Measurements from ENCODE around the gene TMEM62. TPM values are rescaled to one million over a fixed set of nuclear protein-coding genes. Genes with fewer than 3 reads are reported as not detected.

The TMEM62 gene
- total and polyA plus RNA-seq, 2 experiments from 2014 or later, result 6.5 to 11.2 TPM

- 84 to 86% methylated on average over 35 to 50 of the region's 57 CpGs for WGBS, 2 experiments (ENCODE audit: low coverage in 1 of 2, low lambda C conversion rate in 2 of 2, missing lambda C conversion rate in 2 of 2)
These were observed 93.3 kb downstream of the TMEM62 start for GRCh38 chr15:43226436-43227305.

DNA sequence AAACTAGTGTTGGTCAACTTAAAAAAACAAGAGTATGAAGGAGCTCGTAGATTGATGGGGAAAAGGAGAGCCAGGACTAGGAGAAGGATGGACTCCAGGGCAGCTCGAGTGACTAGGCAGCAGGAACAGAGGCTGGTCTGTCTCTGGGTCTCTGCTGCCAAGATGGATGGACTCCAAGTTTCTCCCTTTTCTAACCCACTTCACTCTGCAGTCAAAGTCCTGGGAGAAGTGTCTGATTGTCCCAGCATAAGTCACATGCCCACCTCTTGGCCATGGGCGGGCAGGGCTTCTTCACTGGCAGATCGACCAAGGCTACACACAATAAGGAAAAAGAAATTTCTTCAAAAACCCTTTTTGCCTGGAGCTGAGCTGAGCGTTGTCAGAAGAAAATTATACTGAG is 96.6 kb downstream of the TMEM62 start:
- in situ Hi-C loops (cut with MboI), result no loop called here
- 30 to 31% methylated on average over 5 of the region's 5 CpGs for WGBS, 2 experiments (ENCODE audit: low coverage in 1 of 2, low lambda C conversion rate in 2 of 2, missing lambda C conversion rate in 2 of 2)
- Histone ChIP-seq H3K36me3 (ENCODE audit: low read depth) (no peaks in the 10 kb centered on the region), H3K4me3 (no peak overlapping the region), H3K9ac (no peak overlapping the region), H3F3A (ENCODE audit: insufficient read depth) (no peaks in the 10 kb centered on the region), H3K4me1 (ENCODE audit: insufficient read depth) (peaks cover 4% of the 10 kb centered on the region; the same call in 1 of the 2 replicates), H3K27ac (no peak overlapping the region), H3K27me3 (replicated peaks; ENCODE audit: insufficient read depth) (peaks cover 14% of the 10 kb centered on the region), H3K79me2 (ENCODE audit: insufficient read depth) (no peaks in the 10 kb centered on the region), H3K9me2 (ENCODE audit: insufficient read depth) (no peaks in the 10 kb centered on the region), H2AFZ (no peak overlapping the region), H4K20me1 (ENCODE audit: insufficient read depth) (no peaks in the 10 kb centered on the region), H3K9me3 (ENCODE audit: low read depth) (no peaks in the 10 kb centered on the region), H3K4me2 (ENCODE audit: unreplicated experiment) (no peak overlapping the region)
- no peak for DNase-seq
- no peak for TF ChIP-seq EZH2phosphoT487 (IDR thresholded peaks at IDR 0.05; ENCODE audit: insufficient read depth, low read depth)
- TF ChIP-seq EZH2 (IDR thresholded peaks at IDR 0.05; ENCODE audit: insufficient read depth, poor library complexity, severe bottlenecking), result no peak

More at GRCh38 chr15:43226436-43227305, 93.3 kb downstream of the TMEM62 start:
- H3K27me3 ChIP-seq (replicated peaks; ENCODE audit: insufficient read depth), result peaks cover 4% of the 10 kb centered on the region; the same call in 1 of the 2 replicates
- H4K20me1 ChIP-seq (ENCODE audit: insufficient read depth), result no peaks in the 10 kb centered on the region
- no peak for TF ChIP-seq EZH2 (IDR thresholded peaks at IDR 0.05; ENCODE audit: insufficient read depth, poor library complexity, severe bottlenecking)
- no peak for TF ChIP-seq EZH2phosphoT487 (IDR thresholded peaks at IDR 0.05; ENCODE audit: insufficient read depth, low read depth)
- no peak overlapping the region for H3K27ac ChIP-seq
- H3K9me2 ChIP-seq (ENCODE audit: insufficient read depth), result no peaks in the 10 kb centered on the region
- DNase-seq, result no peak
- H2AFZ ChIP-seq, result no peak overlapping the region
- no peak overlapping the region for H3K4me2 ChIP-seq (ENCODE audit: unreplicated experiment)
- H3K9ac ChIP-seq, result no peak overlapping the region
- no peaks in the 10 kb centered on the region for H3F3A ChIP-seq (ENCODE audit: insufficient read depth)
- H3K4me3 ChIP-seq, result no peak overlapping the region
- no peaks in the 10 kb centered on the region for H3K9me3 ChIP-seq (ENCODE audit: low read depth)
- peaks cover 4% of the 10 kb centered on the region; the same call in 1 of the 2 replicates for H3K4me1 ChIP-seq (ENCODE audit: insufficient read depth)
- H3K79me2 ChIP-seq (ENCODE audit: insufficient read depth), result no peaks in the 10 kb centered on the region
- H3K36me3 ChIP-seq (ENCODE audit: low read depth), result no peaks in the 10 kb centered on the region
- in situ Hi-C loops (cut with MboI), result no loop called here

DNA sequence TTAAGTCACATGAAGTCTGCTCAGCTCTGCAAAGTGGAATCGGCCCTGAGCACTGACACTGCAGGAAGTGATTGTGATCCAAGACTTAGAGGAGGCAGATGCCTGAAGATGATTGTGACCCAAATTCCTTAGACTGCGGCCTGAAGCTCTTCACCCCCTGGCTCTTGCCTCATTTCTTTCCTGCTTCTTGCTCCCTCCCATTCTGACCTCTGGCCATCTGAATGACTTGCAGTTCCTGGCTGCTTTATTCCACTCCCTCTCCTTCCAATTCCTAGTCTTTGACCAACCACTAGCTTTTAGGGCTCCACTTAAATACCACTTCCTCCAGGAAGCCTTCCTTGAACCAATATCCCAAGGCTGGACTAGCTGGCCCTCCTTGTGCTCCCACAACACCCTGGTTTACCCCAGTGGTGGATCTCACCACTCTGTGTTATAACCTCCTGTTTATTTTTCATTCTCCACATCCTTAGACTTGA is 97.3 kb downstream of the TMEM62 start:
- H2AFZ ChIP-seq, result no peak overlapping the region
- H3K9ac ChIP-seq, result no peak overlapping the region
- H3K4me1 ChIP-seq (ENCODE audit: insufficient read depth), result peaks cover 4% of the 10 kb centered on the region; the same call in 1 of the 2 replicates
- H4K20me1 ChIP-seq (ENCODE audit: insufficient read depth), result no peaks in the 10 kb centered on the region
- peaks cover 18% of the 10 kb centered on the region for H3K27me3 ChIP-seq (replicated peaks; ENCODE audit: insufficient read depth)
- H3K27ac ChIP-seq, result peak overlapping the region; percentile 34
- no peak overlapping the region for H3K4me3 ChIP-seq
- H3K9me3 ChIP-seq (ENCODE audit: low read depth), result no peaks in the 10 kb centered on the region
- DNase-seq, result peak; percentile 62
- WGBS, 2 experiments (ENCODE audit: low coverage in 1 of 2, low lambda C conversion rate in 2 of 2, missing lambda C conversion rate in 2 of 2), result 15 to 23% methylated on average over 2 of the region's 2 CpGs
- no peaks in the 10 kb centered on the region for H3K9me2 ChIP-seq (ENCODE audit: insufficient read depth)
- TF ChIP-seq EZH2 (IDR thresholded peaks at IDR 0.05; ENCODE audit: insufficient read depth, poor library complexity, severe bottlenecking) (no peak), EZH2phosphoT487 (IDR thresholded peaks at IDR 0.05; ENCODE audit: insufficient read depth, low read depth) (no peak)
- H3K79me2 ChIP-seq (ENCODE audit: insufficient read depth), result no peaks in the 10 kb centered on the region
- H3K4me2 ChIP-seq (ENCODE audit: unreplicated experiment), result no peak overlapping the region
- H3K36me3 ChIP-seq (ENCODE audit: low read depth), result no peaks in the 10 kb centered on the region
- no peaks in the 10 kb centered on the region for H3F3A ChIP-seq (ENCODE audit: insufficient read depth)
- in situ Hi-C loops (cut with MboI), result no loop called here

- peak; percentile 32 for DNase-seq
- WGBS, 2 experiments (ENCODE audit: low coverage in 1 of 2, low lambda C conversion rate in 2 of 2, missing lambda C conversion rate in 2 of 2), result 55 to 60% methylated on average over 3 of the region's 3 CpGs
- Histone ChIP-seq H3K27me3 (replicated peaks; ENCODE audit: insufficient read depth) (peaks cover 24% of the 10 kb centered on the region), H3F3A (ENCODE audit: insufficient read depth) (no peaks in the 10 kb centered on the region), H3K36me3 (ENCODE audit: low read depth) (no peaks in the 10 kb centered on the region), H3K4me2 (ENCODE audit: unreplicated experiment) (no peak overlapping the region), H3K4me3 (no peak overlapping the region), H4K20me1 (ENCODE audit: insufficient read depth) (no peaks in the 10 kb centered on the region), H3K79me2 (ENCODE audit: insufficient read depth) (no peaks in the 10 kb centered on the region), H3K9me2 (ENCODE audit: insufficient read depth) (no peaks in the 10 kb centered on the region), H3K9ac (no peak overlapping the region), H3K4me1 (ENCODE audit: insufficient read depth) (peaks cover 4% of the 10 kb centered on the region; the same call in 1 of the 2 replicates), H2AFZ (no peak overlapping the region), H3K9me3 (ENCODE audit: low read depth) (no peaks in the 10 kb centered on the region), H3K27ac (no peak overlapping the region)
- TF ChIP-seq EZH2 (IDR thresholded peaks at IDR 0.05; ENCODE audit: insufficient read depth, poor library complexity, severe bottlenecking) (no peak), EZH2phosphoT487 (IDR thresholded peaks at IDR 0.05; ENCODE audit: insufficient read depth, low read depth) (no peak)
- in situ Hi-C loops (cut with MboI), result no loop called here
These were observed 99.0 kb downstream of the TMEM62 start for GRCh38 chr15:43232289-43232874.

Small RNAs within 50 kb of the gene (small RNA-seq; reads per million reads assigned to genes)
- gene AC068724.2 (ENCODE audit: low read depth, low replicate concordance), result not detected

Other genes with a start within 250 kb of the TMEM62 start
- gene TTBK2, start 212.8 kb upstream of the TMEM62 start, total RNA-seq (2014; rRNA removed; shearing (Covaris generic)), result 6.3 and 7.6 TPM in 2 replicates
- gene TTBK2, start 212.8 kb upstream of the TMEM62 start, polyA plus RNA-seq (2016; fragmentation: Nextera tagmentation; extraction: Ambion mirVana), result 4.7 and 5.1 TPM in 2 replicates
- 26.0 and 33.5 TPM in 2 replicates for gene UBR1, start 27.5 kb upstream of the TMEM62 start, total RNA-seq (2014; rRNA removed; shearing (Covaris generic))
- gene UBR1, start 27.5 kb upstream of the TMEM62 start, polyA plus RNA-seq (2016; fragmentation: Nextera tagmentation; extraction: Ambion mirVana), result 15.3 and 16.2 TPM in 2 replicates
- gene CCNDBP1, start 51.8 kb downstream of the TMEM62 start, total RNA-seq (2014; rRNA removed; shearing (Covaris generic)), result 87.9 and 92.3 TPM in 2 replicates
- gene CCNDBP1, start 51.8 kb downstream of the TMEM62 start, polyA plus RNA-seq (2016; fragmentation: Nextera tagmentation; extraction: Ambion mirVana), result 100 and 104 TPM in 2 replicates
- not detected in 2 replicates for gene EPB42, start 87.4 kb downstream of the TMEM62 start, total RNA-seq (2014; rRNA removed; shearing (Covaris generic))
- gene EPB42, start 87.4 kb downstream of the TMEM62 start, polyA plus RNA-seq (2016; fragmentation: Nextera tagmentation; extraction: Ambion mirVana), result not detected in 2 replicates
- gene TGM5, start 133.3 kb downstream of the TMEM62 start, total RNA-seq (2014; rRNA removed; shearing (Covaris generic)), result not detected in 2 replicates
- gene TGM5, start 133.3 kb downstream of the TMEM62 start, polyA plus RNA-seq (2016; fragmentation: Nextera tagmentation; extraction: Ambion mirVana), result not detected in 2 replicates
- gene TGM7, start 168.7 kb downstream of the TMEM62 start, total RNA-seq (2014; rRNA removed; shearing (Covaris generic)), result not detected in 2 replicates
- gene TGM7, start 168.7 kb downstream of the TMEM62 start, polyA plus RNA-seq (2016; fragmentation: Nextera tagmentation; extraction: Ambion mirVana), result not detected in 2 replicates
- gene LCMT2, start 197.0 kb downstream of the TMEM62 start, total RNA-seq (2014; rRNA removed; shearing (Covaris generic)), result 7.7 and 9.9 TPM in 2 replicates
- gene LCMT2, start 197.0 kb downstream of the TMEM62 start, polyA plus RNA-seq (2016; fragmentation: Nextera tagmentation; extraction: Ambion mirVana), result 7.4 and 8.4 TPM in 2 replicates
- gene ZSCAN29, start 237.5 kb downstream of the TMEM62 start, total RNA-seq (2014; rRNA removed; shearing (Covaris generic)), result 11.6 and 18.7 TPM in 2 replicates
- gene ZSCAN29, start 237.5 kb downstream of the TMEM62 start, polyA plus RNA-seq (2016; fragmentation: Nextera tagmentation; extraction: Ambion mirVana), result 5.8 and 6.0 TPM in 2 replicates
- gene TUBGCP4, start 237.5 kb downstream of the TMEM62 start, total RNA-seq (2014; rRNA removed; shearing (Covaris generic)), result 3.7 and 6.3 TPM in 2 replicates
- gene TUBGCP4, start 237.5 kb downstream of the TMEM62 start, polyA plus RNA-seq (2016; fragmentation: Nextera tagmentation; extraction: Ambion mirVana), result 12.6 and 13.1 TPM in 2 replicates

Measured in GM23248 (cell line).